Measurements from ENCODE around the gene CD8B.
"Not testable (repeated sequence)": the region's sequence is repeated elsewhere in the genome, so short reads cannot be mapped to it uniquely, and the experiment has no call there.

The CD8B gene

GRCh38 chr2:86861628-86862379, at the start of gene CD8B:
CD8B (minus strand) TSS chr2:86861886; CDS start chr2:86861865, 21 bp downstream.
- FAIRE-seq = not testable (repeated sequence)

- FAIRE-seq = not testable (repeated sequence)
Measured at GRCh38 chr2:86905868-86906267, 44.2 kb upstream of the CD8B start.

- not testable (repeated sequence) for FAIRE-seq
Measured at GRCh38 chr2:86900687-86901086, 39.0 kb upstream of the CD8B start.

- not testable (repeated sequence) for FAIRE-seq
Measured at GRCh38 chr2:86886026-86886425, 24.3 kb upstream of the CD8B start.

GRCh38 chr2:86882865-86883264, 21.2 kb upstream of the CD8B start:
- not testable (repeated sequence) for FAIRE-seq

- FAIRE-seq = not testable (repeated sequence)
Measured at GRCh38 chr2:86882118-86882665, 20.5 kb upstream of the CD8B start.

GRCh38 chr2:86878986-86879385, 17.3 kb upstream of the CD8B start:
- FAIRE-seq = not testable (repeated sequence)

GRCh38 chr2:86870941-86871340, 9.3 kb upstream of the CD8B start:
- FAIRE-seq = not testable (repeated sequence)

- FAIRE-seq = not testable (repeated sequence)
Measured at GRCh38 chr2:86868895-86869468, 7.3 kb upstream of the CD8B start.

GRCh38 chr2:86862380-86862703, 656 bp upstream of the CD8B start:
- FAIRE-seq = not testable (repeated sequence)

- not testable (repeated sequence) for FAIRE-seq
Measured at GRCh38 chr2:86861175-86861574, 511 bp downstream of the CD8B start.

- not testable (repeated sequence) for FAIRE-seq
Measured at GRCh38 chr2:86860573-86860972, 1.1 kb downstream of the CD8B start.

- not testable (repeated sequence) for FAIRE-seq
Measured at GRCh38 chr2:86857688-86858087, 4.0 kb downstream of the CD8B start.

- FAIRE-seq = not testable (repeated sequence)
Measured at GRCh38 chr2:86856498-86856897, 5.2 kb downstream of the CD8B start.

- not testable (repeated sequence) for FAIRE-seq
Measured at GRCh38 chr2:86855981-86856380, 5.7 kb downstream of the CD8B start.

- not testable (repeated sequence) for FAIRE-seq
Measured at GRCh38 chr2:86851581-86851980, 10.1 kb downstream of the CD8B start.

GRCh38 chr2:86842607-86843234, 19.0 kb downstream of the CD8B start:
- FAIRE-seq = not testable (repeated sequence)

- FAIRE-seq = not testable (repeated sequence)
Measured at GRCh38 chr2:86841330-86841729, 20.4 kb downstream of the CD8B start.

- FAIRE-seq = not testable (repeated sequence)
Measured at GRCh38 chr2:86839871-86840548, 21.7 kb downstream of the CD8B start.

GRCh38 chr2:86839455-86839854, 22.2 kb downstream of the CD8B start:
- FAIRE-seq = not testable (repeated sequence)

GRCh38 chr2:86837714-86838113, 24.0 kb downstream of the CD8B start:
- not testable (repeated sequence) for FAIRE-seq

- FAIRE-seq = not testable (repeated sequence)
Measured at GRCh38 chr2:86836915-86837695, 24.6 kb downstream of the CD8B start.
